ENCODE measurements around the gene ANTXR1. TPM values are rescaled to one million over a fixed set of nuclear protein-coding genes. Genes with fewer than 3 reads are reported as not detected.

The ANTXR1 gene
- polyA plus RNA-seq, 1 of the 3 experiments (the other 2 are of a cell fraction) = 114 TPM

- H3K79me2 ChIP-seq (ENCODE audit: insufficient read depth) = no peaks in the 10 kb centered on the region
- TF ChIP-seq JUND (IDR thresholded peaks at IDR 0.05) (no peak), RAD21 (IDR thresholded peaks at IDR 0.05; ENCODE audit: low read length) (no peak), USF2 (IDR thresholded peaks at IDR 0.05; ENCODE audit: borderline replicate concordance, low read depth, low read length) (no peak), SIN3A (IDR thresholded peaks at IDR 0.05; ENCODE audit: borderline replicate concordance, low read depth, low read length) (no peak), FOSL2 (IDR thresholded peaks at IDR 0.05; ENCODE audit: borderline replicate concordance, low read depth) (no peak), NRF1 (IDR thresholded peaks at IDR 0.05; ENCODE audit: low read depth, low read length) (no peak), FOXJ3 (CRISPR knock-in tag; IDR thresholded peaks at IDR 0.05) (no peak), GATA2 (CRISPR knock-in tag; IDR thresholded peaks at IDR 0.05) (no peak), PBX3 (IDR thresholded peaks at IDR 0.05) (no peak), ELF1 (IDR thresholded peaks at IDR 0.05) (no peak)
- no peak for DNase-seq
- no peak overlapping the region for H2AFZ ChIP-seq (ENCODE audit: low read depth)
- CTCF ChIA-PET = no interaction called here
- H3K4me3 ChIP-seq (ENCODE audit: low read depth in 2 of 2, low read length in 1 of 2) = no peak overlapping the region
- no peaks in the 10 kb centered on the region for H3K9me3 ChIP-seq
- no peaks in the 10 kb centered on the region for H3K27me3 ChIP-seq (ENCODE audit: insufficient read depth)
- WGBS (ENCODE audit: low lambda C conversion rate) = 92% methylated on average over 4 of the region's 4 CpGs
- H3K9me2 ChIP-seq = no peaks in the 10 kb centered on the region
- H3K27ac ChIP-seq (ENCODE audit: low read depth in 2 of 2, low read length in 1 of 2) = no peak overlapping the region
- no peak overlapping the region for H3K9ac ChIP-seq
- POLR2A ChIA-PET = no interaction called here
- H3K36me3 ChIP-seq (replicated peaks in 1 of 2; ENCODE audit: control insufficient read depth in 1 of 2, insufficient read depth in 2 of 2, low read length in 1 of 2) = peaks cover 48 to 73% of the 10 kb centered on the region in 2 experiments
- no peaks in the 10 kb centered on the region for H4K20me1 ChIP-seq (ENCODE audit: insufficient read depth)
- H3K4me2 ChIP-seq = no peak overlapping the region
- peaks cover under 1 to 8% of the 10 kb centered on the region in 2 experiments; a peak in 2 of 4 replicates for H3K4me1 ChIP-seq (ENCODE audit: control insufficient read depth in 1 of 2, insufficient read depth in 2 of 2, low read depth in 1 of 2, low read length in 1 of 2)
- peaks cover 5% of the 10 kb centered on the region for H3F3A ChIP-seq (replicated peaks; ENCODE audit: insufficient read depth)
These were observed 111.4 kb downstream of the ANTXR1 start for GRCh38 chr2:69124343-69124742.

- WGBS (ENCODE audit: low lambda C conversion rate) = 98% methylated on average over 3 of the region's 3 CpGs
- H3K9me3 ChIP-seq = no peaks in the 10 kb centered on the region
- ChIA-PET POLR2A (no interaction called here), CTCF (interaction anchor here (1.1 to 1.2 kb wide), 3 partner anchors 10 to 180 kb away, joined by 3 read pairs; no protein-coding TSS in a partner anchor)
- H4K20me1 ChIP-seq (ENCODE audit: insufficient read depth) = no peaks in the 10 kb centered on the region
- peaks cover 58 to 87% of the 10 kb centered on the region in 2 experiments for H3K36me3 ChIP-seq (replicated peaks in 1 of 2; ENCODE audit: control insufficient read depth in 1 of 2, insufficient read depth in 2 of 2, low read length in 1 of 2)
- no peak overlapping the region for H3K27ac ChIP-seq (ENCODE audit: low read depth in 2 of 2, low read length in 1 of 2)
- no peaks in the 10 kb centered on the region for H3K9me2 ChIP-seq
- no peaks in the 10 kb centered on the region for H3K79me2 ChIP-seq (ENCODE audit: insufficient read depth)
- H3F3A ChIP-seq (replicated peaks; ENCODE audit: insufficient read depth) = peaks cover 5% of the 10 kb centered on the region
- H2AFZ ChIP-seq (ENCODE audit: low read depth) = no peak overlapping the region
- H3K4me2 ChIP-seq = no peak overlapping the region
- TF ChIP-seq ELF1 (IDR thresholded peaks at IDR 0.05) (no peak), FOXM1 (IDR thresholded peaks at IDR 0.05; ENCODE audit: low read depth) (no peak), RCOR1 (IDR thresholded peaks at IDR 0.05; ENCODE audit: low read length) (no peak), NFIC (IDR thresholded peaks at IDR 0.05; ENCODE audit: borderline replicate concordance) (no peak), JUND (IDR thresholded peaks at IDR 0.05) (no peak), RAD21 (IDR thresholded peaks at IDR 0.05; ENCODE audit: low read length) (no peak), TCF12 (IDR thresholded peaks at IDR 0.05) (no peak), EZH2phosphoT487 (IDR thresholded peaks at IDR 0.05; ENCODE audit: borderline replicate concordance, low read depth) (no peak), CHD2 (IDR thresholded peaks at IDR 0.05; ENCODE audit: low read length, partially characterized antibody) (no peak), CTCF (IDR thresholded peaks at IDR 0.05) (no peak), TAF1 (IDR thresholded peaks at IDR 0.05; ENCODE audit: borderline replicate concordance, low read depth, low read length) (no peak), GABPA (IDR thresholded peaks at IDR 0.05; ENCODE audit: low read depth) (no peak), SIN3A (IDR thresholded peaks at IDR 0.05; ENCODE audit: borderline replicate concordance, low read depth, low read length) (no peak), GATA2 (CRISPR knock-in tag; IDR thresholded peaks at IDR 0.05) (no peak), ZBTB33 (IDR thresholded peaks at IDR 0.05; ENCODE audit: borderline replicate concordance, low read depth) (no peak), MAX (IDR thresholded peaks at IDR 0.05; ENCODE audit: low read depth) (no peak)
- H3K27me3 ChIP-seq (ENCODE audit: insufficient read depth) = no peaks in the 10 kb centered on the region
- H3K4me1 ChIP-seq (ENCODE audit: control insufficient read depth in 1 of 2, insufficient read depth in 2 of 2, low read depth in 1 of 2, low read length in 1 of 2) = peaks cover 0 to 8% of the 10 kb centered on the region in 2 experiments; a peak in 1 of 4 replicates
- H3K9ac ChIP-seq = no peak overlapping the region
- no peak for DNase-seq
- H3K4me3 ChIP-seq (ENCODE audit: low read depth in 2 of 2, low read length in 1 of 2) = no peak overlapping the region
These were observed 112.8 kb downstream of the ANTXR1 start for GRCh38 chr2:69125816-69126215.

All from SK-N-SH (cell line).